Gastrocnemius medialis (tissue), 4 donors: ENCODE measurements around the gene HNRNPC.

ENCODE experiments used
- POLR2A ChIP-seq, 2 donors: fragments of 450-650 bp; IDR thresholded peaks; one replicate each; pipeline ENCODE4 v1.6.1; 2017; ENCODE audit warnings: antibody characterized with exemption in 2 of 2, mild to moderate bottlenecking in 2 of 2, moderate library complexity in 2 of 2
- TF ChIP-seq, protein P1 (sequence below), 5 experiments: fragments of 450-650 bp in 3 of 5; fragments of 200-600 bp in 2 of 5; sonication (generic) in 2 of 5; IDR thresholded peaks in 4 of 5; conservative IDR thresholded peaks in 1 of 5; 1 replicate in 4 of 5; 2 replicates in 1 of 5; pipeline ENCODE4 v1.5.1; 2016 to 2019; ENCODE audit warnings: antibody characterized with exemption in 5 of 5, mild to moderate bottlenecking in 3 of 5, moderate library complexity in 3 of 5

DNA sequence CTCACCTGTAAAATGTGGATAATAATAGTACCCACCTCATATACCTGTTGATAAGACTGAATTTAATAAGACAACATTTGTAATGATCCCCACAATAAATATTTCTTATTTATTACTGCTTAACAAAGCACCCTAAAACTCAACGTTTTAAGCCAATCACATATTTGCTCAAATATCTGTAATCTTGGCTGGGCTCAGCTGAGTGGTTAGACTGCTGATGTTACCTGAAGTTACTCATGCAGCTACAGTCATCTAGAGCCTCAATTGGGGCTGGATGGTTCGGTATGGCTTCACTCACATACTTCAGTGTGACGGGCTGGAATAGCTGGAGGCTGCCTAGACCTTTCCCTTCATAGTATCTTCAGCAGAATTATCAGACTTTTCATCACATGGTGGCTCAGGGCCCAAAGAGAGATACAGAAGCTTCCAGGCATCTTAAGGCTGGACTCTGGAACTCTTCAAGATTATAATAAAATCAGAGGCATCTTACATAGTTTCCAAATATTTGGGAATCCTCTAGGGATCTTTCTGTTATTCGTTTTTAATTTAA, 109.1 kb downstream of the HNRNPC start:
- TF ChIP-seq, protein P1, sequence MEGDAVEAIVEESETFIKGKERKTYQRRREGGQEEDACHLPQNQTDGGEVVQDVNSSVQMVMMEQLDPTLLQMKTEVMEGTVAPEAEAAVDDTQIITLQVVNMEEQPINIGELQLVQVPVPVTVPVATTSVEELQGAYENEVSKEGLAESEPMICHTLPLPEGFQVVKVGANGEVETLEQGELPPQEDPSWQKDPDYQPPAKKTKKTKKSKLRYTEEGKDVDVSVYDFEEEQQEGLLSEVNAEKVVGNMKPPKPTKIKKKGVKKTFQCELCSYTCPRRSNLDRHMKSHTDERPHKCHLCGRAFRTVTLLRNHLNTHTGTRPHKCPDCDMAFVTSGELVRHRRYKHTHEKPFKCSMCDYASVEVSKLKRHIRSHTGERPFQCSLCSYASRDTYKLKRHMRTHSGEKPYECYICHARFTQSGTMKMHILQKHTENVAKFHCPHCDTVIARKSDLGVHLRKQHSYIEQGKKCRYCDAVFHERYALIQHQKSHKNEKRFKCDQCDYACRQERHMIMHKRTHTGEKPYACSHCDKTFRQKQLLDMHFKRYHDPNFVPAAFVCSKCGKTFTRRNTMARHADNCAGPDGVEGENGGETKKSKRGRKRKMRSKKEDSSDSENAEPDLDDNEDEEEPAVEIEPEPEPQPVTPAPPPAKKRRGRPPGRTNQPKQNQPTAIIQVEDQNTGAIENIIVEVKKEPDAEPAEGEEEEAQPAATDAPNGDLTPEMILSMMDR (IDR thresholded peaks at IDR 0.05 in 4 of 5, conservative IDR thresholded peaks at IDR 0.05 in 1 of 5), result no peak
- TF ChIP-seq POLR2A (IDR thresholded peaks at IDR 0.05), result no peak
